D721Med (cell line): Measurements from ENCODE around the gene IGF1R.

Experiments
- DNase-seq: peaks from one replicate; pipeline ENCODE4 v3.0.0; 2011; ENCODE audit warnings: low spot score; ENCODE audit not compliant: insufficient read length
- FAIRE-seq: peaks from 2 replicates; lab custom pipeline; 2011; peaks lifted over from hg19 to GRCh38; lab: Jason Lieb, UNC
- TF ChIP-seq, protein P1 (sequence below): IDR thresholded peaks from 2 replicates; pipeline ENCODE4 v1.5.1; 2012; ENCODE audit warnings: mild to moderate bottlenecking, control low read depth; ENCODE audit not compliant: insufficient read depth; ENCODE audit errors: missing control alignments

The IGF1R gene

DNA sequence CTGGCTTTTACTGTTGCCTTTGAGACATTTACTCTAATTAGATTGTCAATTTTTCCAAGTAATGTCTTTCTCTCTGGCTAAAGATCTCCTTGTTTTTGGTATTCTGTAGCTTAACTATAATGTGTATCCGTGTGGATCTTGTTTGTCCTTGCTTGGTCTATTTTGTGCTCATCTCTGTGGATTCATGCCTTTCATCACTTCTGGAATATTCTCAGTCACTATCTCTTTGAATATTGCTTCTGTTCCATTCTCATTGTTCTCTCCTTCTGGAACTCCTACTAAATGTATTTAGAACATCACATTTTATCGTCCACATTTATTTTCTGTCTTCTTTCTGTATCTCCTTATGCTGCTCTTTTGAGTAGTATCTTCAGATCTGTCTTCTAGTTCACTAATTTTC lies 346.6 kb downstream of the IGF1R start:
- TF ChIP-seq, protein P1, sequence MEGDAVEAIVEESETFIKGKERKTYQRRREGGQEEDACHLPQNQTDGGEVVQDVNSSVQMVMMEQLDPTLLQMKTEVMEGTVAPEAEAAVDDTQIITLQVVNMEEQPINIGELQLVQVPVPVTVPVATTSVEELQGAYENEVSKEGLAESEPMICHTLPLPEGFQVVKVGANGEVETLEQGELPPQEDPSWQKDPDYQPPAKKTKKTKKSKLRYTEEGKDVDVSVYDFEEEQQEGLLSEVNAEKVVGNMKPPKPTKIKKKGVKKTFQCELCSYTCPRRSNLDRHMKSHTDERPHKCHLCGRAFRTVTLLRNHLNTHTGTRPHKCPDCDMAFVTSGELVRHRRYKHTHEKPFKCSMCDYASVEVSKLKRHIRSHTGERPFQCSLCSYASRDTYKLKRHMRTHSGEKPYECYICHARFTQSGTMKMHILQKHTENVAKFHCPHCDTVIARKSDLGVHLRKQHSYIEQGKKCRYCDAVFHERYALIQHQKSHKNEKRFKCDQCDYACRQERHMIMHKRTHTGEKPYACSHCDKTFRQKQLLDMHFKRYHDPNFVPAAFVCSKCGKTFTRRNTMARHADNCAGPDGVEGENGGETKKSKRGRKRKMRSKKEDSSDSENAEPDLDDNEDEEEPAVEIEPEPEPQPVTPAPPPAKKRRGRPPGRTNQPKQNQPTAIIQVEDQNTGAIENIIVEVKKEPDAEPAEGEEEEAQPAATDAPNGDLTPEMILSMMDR = no peak
- FAIRE-seq (peak; percentile 6), DNase-seq (no peak)

DNA sequence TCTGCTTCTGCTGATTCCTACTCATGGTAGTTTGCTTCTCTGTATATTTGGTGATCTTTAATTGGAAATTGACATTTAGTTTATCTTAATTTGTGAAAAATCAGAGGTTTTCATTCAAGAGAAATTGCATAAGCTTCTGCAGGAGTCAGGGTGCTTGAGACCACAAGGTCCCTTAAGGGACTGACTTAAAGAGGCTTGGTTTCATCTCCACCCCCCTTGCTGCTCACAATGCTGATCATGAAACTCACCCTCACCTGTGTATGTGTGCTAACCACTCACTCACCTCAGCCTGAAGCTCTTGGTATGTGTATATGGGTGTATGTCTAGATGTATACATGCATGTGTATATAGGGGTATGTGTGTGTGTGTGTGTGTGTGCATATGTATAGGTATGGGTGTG lies 347.8 kb downstream of the IGF1R start:
- TF ChIP-seq, protein P1 = no peak
- DNase-seq (no peak), FAIRE-seq (peak; percentile 16)

GRCh38 chr15:98996624-98997023 lies 348.3 kb downstream of the IGF1R start:
- DNase-seq (no peak), FAIRE-seq (no peak)
- TF ChIP-seq, protein P1 = no peak

GRCh38 chr15:98997312-98997711 lies 349.0 kb downstream of the IGF1R start:
- TF ChIP-seq, protein P1 = no peak
- DNase-seq (no peak), FAIRE-seq (no peak)

GRCh38 chr15:98997755-98998154 lies 349.4 kb downstream of the IGF1R start:
- TF ChIP-seq, protein P1 = no peak
- DNase-seq (no peak), FAIRE-seq (no peak)

DNA sequence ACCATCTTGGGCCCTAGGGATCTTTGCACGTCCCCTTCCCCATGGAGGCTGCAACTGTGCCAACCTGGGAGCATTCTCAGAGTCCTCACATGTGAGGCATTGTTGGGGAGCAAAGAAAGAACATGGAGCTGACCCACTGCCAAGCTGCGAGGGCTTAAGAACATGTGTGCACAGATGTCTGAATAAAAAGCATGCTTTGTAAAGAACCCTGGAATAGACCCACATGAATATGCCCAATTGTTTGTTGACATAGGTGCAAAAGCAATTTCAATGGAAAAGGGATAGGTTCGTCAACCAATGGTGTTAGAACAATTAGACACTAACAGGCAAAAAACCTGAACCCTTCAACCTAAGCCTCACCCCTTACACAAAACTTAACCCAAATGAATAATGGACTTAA lies 349.9 kb downstream of the IGF1R start:
- TF ChIP-seq, protein P1 = no peak
- no peak for FAIRE-seq

DNA sequence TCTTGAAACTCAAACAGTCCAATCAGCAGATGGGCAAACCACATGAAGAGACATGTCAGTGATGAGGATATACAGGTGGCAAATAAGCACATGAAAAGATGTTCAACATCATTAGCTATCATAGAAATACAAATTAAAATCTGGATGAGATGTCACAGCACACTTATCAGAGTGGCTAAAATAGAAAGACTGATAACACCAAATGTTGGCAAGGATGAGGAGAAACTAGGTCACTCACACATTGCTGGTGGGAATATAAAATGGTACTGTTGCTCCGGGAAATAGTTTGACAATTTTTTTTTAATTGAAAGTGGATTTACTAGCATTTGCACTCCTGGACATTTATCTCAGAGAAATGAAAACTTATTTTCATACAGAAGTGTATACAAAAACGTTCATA lies 350.9 kb downstream of the IGF1R start:
- TF ChIP-seq, protein P1 = no peak
- no peak for FAIRE-seq
- DNase-seq = no peak

More for the DNA sequence above, 349.9 kb downstream of the IGF1R start:
- DNase-seq = no peak
